T-cell (primary cell): Measurements from ENCODE around the gene IRAG1. TPM values are rescaled to one million over a fixed set of nuclear protein-coding genes. Genes with fewer than 3 reads are reported as not detected.

Experiments used
- ATAC-seq, 4 experiments: fragments of 200-7000 bp in 3 of 4; fragments of 150-1000 bp in 1 of 4; cut with Tn5 transposase; replicated peaks in 1 of 4; 1 replicate in 3 of 4; 2 replicates in 1 of 4; pipeline ENCODE4 v1.10.0; 2021; ENCODE audit warnings: moderate library complexity in 3 of 4, mild to moderate bottlenecking in 2 of 4, moderate number of reproducible peaks in 1 of 4
- CTCF ChIA-PET, 2 donors: fragments of 300-600 bp; sonication (Branson Sonifier 250); formaldehyde crosslinking; loops; one replicate each; lab custom pipeline; 2022; ENCODE audit warnings: antibody characterized with exemption in 2 of 2; lab: Charles Lee
- POLR2A ChIA-PET, 2 donors: fragments of 300-600 bp; sonication (Branson Sonifier 250); formaldehyde crosslinking; loops; one replicate each; lab custom pipeline; 2022; ENCODE audit warnings: antibody characterized with exemption in 2 of 2; lab: Charles Lee
- DNase-seq, 35 experiments: peaks; one replicate each; pipeline versions ENCODE4 v3.0.0 to v3.0.0-alpha.2; 2013 to 2023
- H3K27ac ChIP-seq: one replicate; pipeline ENCODE4 v1.5.1; 2013; ENCODE audit warnings: low read length
- H3K27me3 ChIP-seq, 2 experiments: replicated peaks in 1 of 2; 1 replicate in 1 of 2; 2 replicates in 1 of 2; pipeline versions ENCODE4 v1.6.1 to v1.7.0; 2013; ENCODE audit warnings: low read length in 1 of 2, mixed read lengths in 1 of 2; ENCODE audit not compliant: control insufficient read depth in 2 of 2, insufficient read depth in 2 of 2; ENCODE audit errors: extremely low read depth in 1 of 2
- H3K36me3 ChIP-seq, 2 donors: 1 replicate in 1 of 2; 2 replicates in 1 of 2; pipeline versions ENCODE4 v1.6.1 to v1.7.0; 2013; ENCODE audit warnings: low read length in 1 of 2; ENCODE audit not compliant: control insufficient read depth in 2 of 2, insufficient read depth in 1 of 2; ENCODE audit errors: extremely low read depth in 1 of 2
- H3K4me1 ChIP-seq, 2 experiments: 1 replicate in 1 of 2; 2 replicates in 1 of 2; pipeline versions ENCODE4 v1.6.1 to v1.7.0; 2013; ENCODE audit warnings: low read length in 2 of 2, mixed read lengths in 1 of 2; ENCODE audit not compliant: insufficient read depth in 2 of 2, control insufficient read depth in 1 of 2; ENCODE audit errors: extremely low read depth in 1 of 2
- H3K4me3 ChIP-seq, 2 donors: 1 replicate in 1 of 2; 2 replicates in 1 of 2; pipeline versions ENCODE4 v1.5.1 to v1.7.0; 2013; ENCODE audit warnings: mild to moderate bottlenecking in 2 of 2, low read length in 1 of 2, moderate library complexity in 1 of 2; ENCODE audit not compliant: control insufficient read depth in 1 of 2; ENCODE audit errors: extremely low read depth in 1 of 2
- H3K9me3 ChIP-seq: 2 replicates; pipeline ENCODE4 v1.7.0; 2013
- H3K27ac Mint-ChIP-seq, 2 donors: one replicate each; pipeline ENCODE4 v1.8.0; 2020 to 2021; ENCODE audit warnings: mild to moderate bottlenecking in 2 of 2, mixed read lengths in 2 of 2
- H3K27me3 Mint-ChIP-seq, 2 donors: one replicate each; pipeline ENCODE4 v1.8.0; 2021 to 2022; ENCODE audit warnings: mixed read lengths in 2 of 2
- H3K36me3 Mint-ChIP-seq: one replicate; pipeline ENCODE4 v1.8.0; 2021; ENCODE audit warnings: mixed read lengths
- H3K4me1 Mint-ChIP-seq, 3 donors: one replicate each; pipeline ENCODE4 v1.8.0; 2020 to 2022; ENCODE audit warnings: mixed read lengths in 3 of 3, mild to moderate bottlenecking in 1 of 3
- H3K4me3 Mint-ChIP-seq, 3 donors: one replicate each; pipeline ENCODE4 v1.8.0; 2020 to 2022; ENCODE audit warnings: mild to moderate bottlenecking in 3 of 3, mixed read lengths in 3 of 3, moderate library complexity in 3 of 3
- H3K9me3 Mint-ChIP-seq, 3 donors: one replicate each; pipeline ENCODE4 v1.8.0; 2020 to 2022; ENCODE audit warnings: mixed read lengths in 3 of 3
- whole genome bisulfite sequencing: methylation state at CpG from one replicate; pipeline ENCODE4 v1.1.5; 2013; ENCODE audit warnings: missing lambda C conversion rate; ENCODE audit not compliant: insufficient coverage; 5-methylcytosine and 5-hydroxymethylcytosine counted together
- total RNA-seq, 35 experiments: library from RNA in 6 of 35; stranded (reverse) in 6 of 35; fragments of 120-200 nt in 1 of 35; gene quantifications; one replicate each; pipeline versions ENCODE4 v1.2.1 to v1.2.4 and lab custom pipeline; 2013 to 2026

The IRAG1 gene
- total RNA-seq, 5 donors from 2014 or later (not counting 1 experiment from before 2014, with no cell fraction given), result 0.06 to 0.20 TPM; not detected in 3

GRCh38 chr11:10725114-10725906 is 31.8 kb upstream of the IRAG1 start:
- POLR2A ChIA-PET, result interaction anchor here in 1 of 2 donors (0.5 kb wide), 1 partner anchor 209 kb away, joined by 4 read pairs; no protein-coding TSS in a partner anchor
- H3K4me1 Mint-ChIP-seq, result peaks cover 13 to 29% (median 24%) of the 10 kb centered on the region in 3 donors
- Histone ChIP-seq H3K27ac (no peak overlapping the region), H3K4me3 (no peak overlapping the region), H3K36me3 (no peaks in the 10 kb centered on the region), H3K4me1 (peaks cover 0 to 6% of the 10 kb centered on the region in 2 experiments), H3K9me3 (no peaks in the 10 kb centered on the region), H3K27me3 (peaks cover 0 to 15% of the 10 kb centered on the region in 2 experiments)
- ATAC-seq (peak; percentile 66 to 73 (median 68)), DNase-seq (peak in 2 of 35 experiments; percentile 3 to 27)
- CTCF ChIA-PET, result interaction anchor here in 1 of 2 donors (1.0 kb wide), 1 partner anchor 45 kb away, joined by 4 read pairs; no protein-coding TSS in a partner anchor
- peak overlapping the region in 1 of 2 donors; percentile 28 for H3K27ac Mint-ChIP-seq
- no CpG with 5 or more reads among the region's 9 CpGs for WGBS
- H3K4me3 Mint-ChIP-seq, result peak overlapping the region in 1 of 3 donors; percentile 27
- peaks cover 4 to 11% of the 10 kb centered on the region in 2 donors for H3K27me3 Mint-ChIP-seq
- H3K9me3 Mint-ChIP-seq, result peaks cover 0 to 5% (median 0%) of the 10 kb centered on the region in 3 donors
- H3K36me3 Mint-ChIP-seq, result no peaks in the 10 kb centered on the region

GRCh38 chr11:10722307-10722706 is 28.8 kb upstream of the IRAG1 start:
- peaks cover 11 to 14% of the 10 kb centered on the region in 2 donors for H3K27me3 Mint-ChIP-seq
- 19% methylated on average over 3 of the region's 4 CpGs for WGBS
- H3K4me1 Mint-ChIP-seq, result peaks cover 13 to 24% (median 22%) of the 10 kb centered on the region in 3 donors
- Histone ChIP-seq H3K36me3 (no peaks in the 10 kb centered on the region), H3K27me3 (peaks cover 0 to 6% of the 10 kb centered on the region in 2 experiments), H3K4me1 (peaks cover 0 to 6% of the 10 kb centered on the region in 2 experiments), H3K9me3 (no peaks in the 10 kb centered on the region), H3K4me3 (no peak overlapping the region), H3K27ac (no peak overlapping the region)
- ChIA-PET POLR2A (no interaction called here), CTCF (interaction anchor here in 1 of 2 donors (0.5 kb wide), 1 partner anchor 148 kb away, joined by 3 read pairs; no protein-coding TSS in a partner anchor)
- peaks cover 0 to 5% (median 0%) of the 10 kb centered on the region in 3 donors for H3K9me3 Mint-ChIP-seq
- no peak overlapping the region for H3K4me3 Mint-ChIP-seq
- DNase-seq (no peak), ATAC-seq (no peak)
- no peaks in the 10 kb centered on the region for H3K36me3 Mint-ChIP-seq
- H3K27ac Mint-ChIP-seq, result no peak overlapping the region

- no peak overlapping the region for H3K27ac ChIP-seq
- no CpG with 5 or more reads among the region's 2 CpGs for WGBS
- POLR2A ChIA-PET, result interaction anchor here in 1 of 2 donors (0.7 kb wide), 2 partner anchors 140 to 1712 kb away, joined by 3 to 4 read pairs; no protein-coding TSS in a partner anchor
- H3K36me3 ChIP-seq, result no peaks in the 10 kb centered on the region
- H3K4me1 ChIP-seq, result peaks cover 0 to 6% of the 10 kb centered on the region in 2 experiments
- Mint-ChIP-seq H3K36me3 (no peaks in the 10 kb centered on the region), H3K27me3 (peaks cover 14% of the 10 kb centered on the region in 2 donors), H3K4me3 (no peak overlapping the region), H3K27ac (no peak overlapping the region), H3K9me3 (peaks cover 0 to 5% (median 0%) of the 10 kb centered on the region in 3 donors), H3K4me1 (peaks cover 9 to 17% (median 14%) of the 10 kb centered on the region in 3 donors)
- CTCF ChIA-PET, result interaction anchor here in 1 of 2 donors (0.8 kb wide), 1 partner anchor 20 kb away, joined by 3 read pairs; no protein-coding TSS in a partner anchor
- no peak overlapping the region for H3K4me3 ChIP-seq
- ATAC-seq (no peak), DNase-seq (no peak)
- peaks cover 0 to 6% of the 10 kb centered on the region in 2 experiments for H3K27me3 ChIP-seq
- no peaks in the 10 kb centered on the region for H3K9me3 ChIP-seq
These were observed 27.4 kb upstream of the IRAG1 start for GRCh38 chr11:10720881-10721376.

- H3K4me3 ChIP-seq, result no peak overlapping the region
- peaks cover 14% of the 10 kb centered on the region in 2 donors for H3K27me3 Mint-ChIP-seq
- no peak for ATAC-seq
- H3K4me1 Mint-ChIP-seq, result peaks cover 0 to 7% (median 2%) of the 10 kb centered on the region in 3 donors
- DNase-seq, result no peak
- no peak overlapping the region for H3K27ac ChIP-seq
- POLR2A ChIA-PET, result no interaction called here
- WGBS, result 70% methylated on average over 1 of the region's 2 CpGs
- no peaks in the 10 kb centered on the region for H3K9me3 ChIP-seq
- no peaks in the 10 kb centered on the region for H3K9me3 Mint-ChIP-seq
- no peak overlapping the region for H3K27ac Mint-ChIP-seq
- no peak overlapping the region for H3K4me3 Mint-ChIP-seq
- H3K27me3 ChIP-seq, result peaks cover 0 to 11% of the 10 kb centered on the region in 2 experiments
- no peaks in the 10 kb centered on the region for H3K36me3 Mint-ChIP-seq
- CTCF ChIA-PET, result no interaction called here
- H3K4me1 ChIP-seq, result no peaks in the 10 kb centered on the region
- no peaks in the 10 kb centered on the region for H3K36me3 ChIP-seq
These were observed 26.1 kb upstream of the IRAG1 start for GRCh38 chr11:10719616-10720015.

- Mint-ChIP-seq H3K9me3 (no peaks in the 10 kb centered on the region), H3K4me1 (peaks cover 0 to 2% (median 0%) of the 10 kb centered on the region in 3 donors), H3K4me3 (no peak overlapping the region), H3K36me3 (no peaks in the 10 kb centered on the region), H3K27me3 (peaks cover 14% of the 10 kb centered on the region in 2 donors), H3K27ac (no peak overlapping the region)
- ATAC-seq, result no peak
- no peak for DNase-seq
- WGBS, result no CpG with 5 or more reads among the region's 9 CpGs
- no peak overlapping the region for H3K4me3 ChIP-seq
- CTCF ChIA-PET, result no interaction called here
- H3K27me3 ChIP-seq, result peaks cover 0 to 11% of the 10 kb centered on the region in 2 experiments
- no peak overlapping the region for H3K27ac ChIP-seq
- no peaks in the 10 kb centered on the region for H3K4me1 ChIP-seq
- no peaks in the 10 kb centered on the region for H3K36me3 ChIP-seq
- no peaks in the 10 kb centered on the region for H3K9me3 ChIP-seq
- POLR2A ChIA-PET, result no interaction called here
These were observed 23.1 kb upstream of the IRAG1 start for GRCh38 chr11:10716543-10717259.

- H3K9me3 ChIP-seq, result no peaks in the 10 kb centered on the region
- H3K27ac Mint-ChIP-seq, result no peak overlapping the region
- no peak overlapping the region for H3K4me3 ChIP-seq
- ATAC-seq, result no peak
- peaks cover 14% of the 10 kb centered on the region in 2 donors for H3K27me3 Mint-ChIP-seq
- H3K27me3 ChIP-seq, result peaks cover 0 to 11% of the 10 kb centered on the region in 2 experiments
- H3K36me3 Mint-ChIP-seq, result no peaks in the 10 kb centered on the region
- no peak overlapping the region for H3K27ac ChIP-seq
- H3K4me3 Mint-ChIP-seq, result no peak overlapping the region
- no peak for DNase-seq
- no CpG with 5 or more reads among the region's 3 CpGs for WGBS
- no peaks in the 10 kb centered on the region for H3K4me1 Mint-ChIP-seq
- ChIA-PET POLR2A (no interaction called here), CTCF (no interaction called here)
- no peaks in the 10 kb centered on the region for H3K36me3 ChIP-seq
- H3K4me1 ChIP-seq, result no peaks in the 10 kb centered on the region
- no peaks in the 10 kb centered on the region for H3K9me3 Mint-ChIP-seq
These were observed 22.6 kb upstream of the IRAG1 start for GRCh38 chr11:10716122-10716521.
